Activated CD4-positive, alpha-beta T cell treated with anti-CD3 and anti-CD28 coated beads, Interleukin-2, Interleukin-4, amounts not matched to agents 100 ng/mL and 50 ng/mL, durations not matched to agents 16 hours and 8 hours (primary cell): ENCODE data around the gene DENR.
"Not testable (repeated sequence)": the region's sequence is repeated elsewhere in the genome, so short reads cannot be mapped to it uniquely, and the experiment has no call there.

Experiments
- DNase-seq: peaks from one replicate; pipeline ENCODE4 v3.0.0-alpha.2; 2020; ENCODE audit warnings: low spot score

The DENR gene

GRCh38 chr12:122740351-122740750, 12.3 kb upstream of the DENR start:
- DNase-seq: no peak

- no peak for DNase-seq
Measured at GRCh38 chr12:122743895-122744525, 8.6 kb upstream of the DENR start.

GRCh38 chr12:122747224-122748135, 5.1 kb upstream of the DENR start:
- DNase-seq: no peak

- DNase-seq: no peak
Measured at GRCh38 chr12:122749569-122750332, 2.9 kb upstream of the DENR start.

GRCh38 chr12:122750781-122751515, 1.7 kb upstream of the DENR start:
- DNase-seq: not testable (repeated sequence)

- no peak for DNase-seq
Measured at GRCh38 chr12:122753319-122753650, 661 bp downstream of the DENR start.

- no peak for DNase-seq
Measured at GRCh38 chr12:122754790-122755189, 2.2 kb downstream of the DENR start.

- DNase-seq: no peak
Measured at GRCh38 chr12:122757568-122757967, 4.9 kb downstream of the DENR start.

GRCh38 chr12:122785503-122785902, 32.9 kb downstream of the DENR start:
- no peak for DNase-seq

- DNase-seq: no peak
Measured at GRCh38 chr12:122788387-122788786, 35.8 kb downstream of the DENR start.

GRCh38 chr12:122789637-122790036, 37.0 kb downstream of the DENR start:
- no peak for DNase-seq

- no peak for DNase-seq
Measured at GRCh38 chr12:122790393-122791075, 37.9 kb downstream of the DENR start.

- DNase-seq: peak; percentile 49
Measured at GRCh38 chr12:122793685-122794106, 41.1 kb downstream of the DENR start.

GRCh38 chr12:122795807-122796206, 43.2 kb downstream of the DENR start:
- DNase-seq: no peak

GRCh38 chr12:122799641-122800243, 47.1 kb downstream of the DENR start:
- DNase-seq: no peak

GRCh38 chr12:122803937-122804336, 51.3 kb downstream of the DENR start:
- DNase-seq: no peak

GRCh38 chr12:122804957-122805356, 52.3 kb downstream of the DENR start:
- not testable (repeated sequence) for DNase-seq

- DNase-seq: no peak
Measured at GRCh38 chr12:122807651-122808050, 55.0 kb downstream of the DENR start.

- no peak for DNase-seq
Measured at GRCh38 chr12:122811777-122812176, 59.2 kb downstream of the DENR start.

GRCh38 chr12:122813310-122813713, 60.7 kb downstream of the DENR start:
- DNase-seq: no peak

- DNase-seq: no peak
Measured at GRCh38 chr12:122819209-122819785, 66.7 kb downstream of the DENR start.
